HTR-8/SVneo (cell line): ENCODE measurements around the gene BACE1-AS.
A peak's percentile ranks its signal among the peaks of the same experiment; 100 is the strongest.
"Not testable (repeated sequence)": the region's sequence is repeated elsewhere in the genome, so short reads cannot be mapped to it uniquely, and the experiment has no call there.

Source experiments
- DNase-seq: peaks from one replicate; pipeline ENCODE4 v3.0.0; 2011; ENCODE audit warnings: low spot score, mixed read lengths; ENCODE audit not compliant: insufficient read length
- FAIRE-seq: peaks from 2 replicates; lab custom pipeline; 2011; peaks lifted over from hg19 to GRCh38; lab: Jason Lieb, UNC

BACE1-AS gene

DNA sequence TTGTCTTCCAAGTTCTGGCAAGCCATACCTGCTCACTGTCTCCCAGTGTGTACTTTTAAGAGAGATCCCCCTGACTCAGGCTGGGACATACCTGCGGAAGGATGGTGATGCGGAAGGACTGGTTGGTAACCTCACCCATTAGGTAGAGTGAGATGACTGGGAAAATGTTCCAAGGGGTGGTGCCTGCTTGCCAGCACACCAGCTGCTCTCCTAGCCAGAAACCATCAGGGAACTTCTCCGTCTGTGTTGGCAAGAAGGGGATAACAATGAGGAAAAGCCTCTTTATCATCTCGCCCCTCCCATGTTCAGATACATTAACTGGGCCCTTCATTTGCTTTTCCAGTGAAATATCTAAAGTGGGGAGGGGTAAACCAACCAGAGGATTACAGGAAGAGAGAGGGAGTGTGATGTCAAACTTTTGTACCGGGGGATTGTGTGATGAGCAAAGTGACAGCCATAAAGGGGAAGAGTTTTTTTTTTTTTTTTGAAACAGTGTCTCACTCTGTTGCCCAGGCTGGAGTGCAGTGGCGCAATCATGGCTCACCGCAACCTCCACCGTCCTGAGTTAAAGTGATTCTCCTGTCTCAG is at the start of gene BACE1-AS:
BACE1-AS (plus strand) TSS at position 538 of the 588 bp plus-strand sequence.
- DNase-seq (no peak), FAIRE-seq (no peak)

DNA sequence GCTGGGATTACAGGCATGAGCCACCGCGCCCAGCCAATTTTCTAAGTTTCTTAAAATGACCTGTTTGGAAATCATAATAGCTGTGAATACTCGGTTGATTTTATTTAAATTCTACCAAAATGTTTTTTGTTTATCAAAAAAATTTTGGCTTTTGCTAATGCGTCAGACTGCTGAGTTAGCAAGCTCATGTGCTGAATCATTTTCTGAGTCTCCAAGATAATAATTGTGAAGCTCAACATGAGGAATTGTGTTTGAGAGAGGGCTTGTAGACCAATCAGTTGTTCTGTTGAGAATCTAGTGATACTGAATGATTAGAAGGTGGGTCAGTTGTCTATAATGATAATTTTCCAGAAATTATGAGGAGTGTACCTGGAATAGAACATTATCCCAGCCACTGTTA is 42.8 kb upstream of the BACE1-AS start:
- DNase-seq (no peak), FAIRE-seq (no peak)

DNA sequence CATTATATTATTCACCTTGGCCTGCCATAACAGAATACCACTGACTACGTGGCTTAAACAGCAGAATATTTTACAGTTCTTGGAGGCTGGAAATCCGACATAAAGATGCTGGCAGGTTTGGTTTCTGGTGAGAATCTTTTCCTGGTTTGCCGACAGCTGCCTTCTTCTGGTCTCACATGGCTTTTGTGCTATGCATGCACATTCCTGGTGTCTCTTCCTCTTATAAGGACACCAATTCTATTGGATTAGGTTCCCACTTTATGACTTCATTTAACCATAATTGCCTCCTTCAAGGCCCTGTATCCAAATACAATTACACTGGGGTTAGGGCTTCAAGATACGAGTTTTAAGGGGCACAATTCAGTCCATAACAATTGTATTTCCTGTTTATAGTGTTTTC is 41.6 kb upstream of the BACE1-AS start:
- FAIRE-seq (no peak), DNase-seq (no peak)

DNA sequence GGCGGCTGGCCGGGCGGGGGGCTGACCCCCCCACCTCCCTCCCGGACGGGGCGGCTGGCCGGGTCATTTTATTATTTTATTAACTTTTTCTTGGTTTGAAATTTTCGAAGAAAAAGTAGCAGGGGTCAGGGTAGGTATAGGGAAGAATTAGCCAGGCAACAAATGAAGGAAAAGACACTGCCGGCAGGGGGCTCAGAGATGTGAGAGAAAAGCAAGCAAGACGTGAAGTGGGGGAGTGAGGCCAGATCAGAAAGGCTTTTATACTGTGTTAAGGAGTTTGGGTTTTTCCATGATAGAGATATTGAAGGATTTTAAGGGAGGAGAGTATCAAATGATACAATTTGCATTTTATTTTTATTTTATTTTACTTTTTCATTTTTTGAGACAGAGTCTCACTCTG is 39.6 kb upstream of the BACE1-AS start:
- no peak for DNase-seq

DNA sequence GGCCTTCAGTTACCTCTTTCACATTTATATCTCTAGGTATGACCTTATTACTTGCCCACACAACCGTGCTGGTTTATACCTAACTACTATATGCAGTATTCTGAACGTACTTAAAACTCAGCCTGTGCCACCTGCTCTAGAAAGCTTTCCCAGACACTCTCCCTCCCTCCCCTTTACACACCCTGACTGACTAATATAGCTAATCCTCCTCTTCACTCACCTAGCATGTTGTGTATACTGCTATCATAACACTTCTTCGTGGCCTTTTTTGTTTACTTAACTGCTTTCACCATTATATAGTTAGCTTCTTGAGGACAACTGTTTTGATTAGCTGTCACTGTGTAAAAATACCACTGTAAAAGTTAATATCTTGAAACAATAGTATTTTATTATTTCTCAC is 35.2 kb upstream of the BACE1-AS start:
- FAIRE-seq (no peak), DNase-seq (no peak)

More for the DNA sequence above, 39.6 kb upstream of the BACE1-AS start:
- FAIRE-seq, result no peak

DNA sequence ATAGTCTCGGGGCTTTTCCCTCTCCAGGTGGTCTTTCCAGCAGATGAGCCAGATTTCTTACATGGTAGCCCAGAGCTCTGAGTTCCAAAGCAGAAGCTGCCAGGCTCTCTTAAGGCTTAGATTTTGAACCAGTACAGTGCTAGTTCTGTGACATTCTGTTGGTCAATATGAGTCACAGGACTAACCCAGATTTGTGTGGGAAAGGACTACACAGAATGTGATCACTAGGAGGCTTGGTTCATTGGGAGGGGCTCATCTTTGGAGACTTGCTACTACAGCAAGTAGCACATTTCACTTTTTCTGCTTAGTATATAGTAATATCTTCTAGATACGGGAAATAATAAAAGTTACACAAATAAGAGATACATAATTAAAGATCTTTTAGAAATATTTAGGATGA is 34.6 kb upstream of the BACE1-AS start:
- FAIRE-seq, result no peak
- DNase-seq, result no peak

DNA sequence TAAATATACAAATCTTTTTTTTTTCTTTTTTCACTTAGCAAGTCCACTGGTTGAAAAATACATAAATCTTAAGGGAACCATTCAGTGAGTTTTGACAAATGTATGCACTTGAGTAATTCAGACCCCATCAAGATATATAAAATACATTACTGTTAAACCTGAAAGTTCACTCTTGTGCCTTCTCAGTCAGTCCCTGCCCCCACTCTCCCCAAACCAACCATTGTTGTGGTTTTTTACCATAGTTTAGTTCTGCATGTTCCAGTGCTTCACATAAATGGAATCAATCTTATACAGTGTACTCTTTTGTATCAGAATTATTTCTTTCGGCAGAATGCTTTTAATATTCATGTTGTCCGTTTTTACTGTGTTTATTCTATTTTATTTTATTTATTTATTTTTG is 32.6 kb upstream of the BACE1-AS start:
- DNase-seq, result no peak
- no peak for FAIRE-seq

DNA sequence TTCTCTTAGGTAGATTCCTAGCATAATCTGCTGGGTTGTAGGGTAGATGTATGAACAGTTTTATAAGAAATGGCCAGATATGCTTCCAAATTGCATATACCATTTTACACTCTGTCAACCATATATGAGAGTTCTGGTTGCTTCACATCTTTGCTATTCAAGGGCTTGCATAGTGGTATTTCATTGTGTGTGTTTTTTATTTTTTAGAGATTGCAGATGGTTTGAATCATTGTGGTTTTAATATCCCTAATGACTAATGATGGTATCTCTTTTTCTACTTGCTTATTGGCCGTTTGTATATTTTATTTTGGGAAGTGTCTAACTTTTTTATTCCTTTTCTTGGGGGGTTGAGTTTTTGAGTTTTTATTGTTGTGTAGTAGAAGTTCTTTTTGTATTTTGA is 31.7 kb upstream of the BACE1-AS start:
- FAIRE-seq, result no peak
- DNase-seq, result no peak

DNA sequence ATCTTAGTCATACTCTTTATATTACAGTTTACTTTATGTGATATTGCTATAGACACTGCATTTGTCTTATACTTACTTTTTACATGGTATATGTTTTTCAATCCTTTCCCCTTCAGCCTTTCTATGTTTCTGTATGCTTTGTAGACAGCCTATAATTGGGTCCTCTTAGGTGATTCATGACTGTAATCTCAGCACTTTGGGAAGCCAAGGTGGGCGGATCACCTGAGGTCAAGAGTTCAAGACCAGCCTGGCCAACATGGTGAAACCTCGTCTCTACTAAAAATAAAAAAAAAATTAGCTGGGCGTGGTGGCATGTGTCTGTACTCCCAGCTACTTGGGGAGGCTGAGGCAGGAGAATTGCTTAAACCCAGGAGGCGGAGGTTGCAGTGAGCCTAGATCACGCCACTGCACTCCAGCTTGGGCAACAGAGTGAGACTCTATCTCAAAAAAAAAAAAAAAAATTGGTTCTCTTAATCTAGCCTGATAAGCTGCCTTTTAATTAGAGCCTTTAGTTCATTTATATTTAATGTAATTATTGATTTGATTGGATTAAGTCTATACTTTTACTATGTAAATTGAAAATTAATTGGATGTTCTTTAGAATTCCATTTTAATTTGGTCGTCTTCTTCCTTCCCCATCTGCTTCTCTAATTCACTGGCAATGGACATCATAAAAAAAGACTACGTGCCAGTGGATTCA is 26.4 kb upstream of the BACE1-AS start:
- FAIRE-seq, DNase-seq: not testable (repeated sequence)

DNA sequence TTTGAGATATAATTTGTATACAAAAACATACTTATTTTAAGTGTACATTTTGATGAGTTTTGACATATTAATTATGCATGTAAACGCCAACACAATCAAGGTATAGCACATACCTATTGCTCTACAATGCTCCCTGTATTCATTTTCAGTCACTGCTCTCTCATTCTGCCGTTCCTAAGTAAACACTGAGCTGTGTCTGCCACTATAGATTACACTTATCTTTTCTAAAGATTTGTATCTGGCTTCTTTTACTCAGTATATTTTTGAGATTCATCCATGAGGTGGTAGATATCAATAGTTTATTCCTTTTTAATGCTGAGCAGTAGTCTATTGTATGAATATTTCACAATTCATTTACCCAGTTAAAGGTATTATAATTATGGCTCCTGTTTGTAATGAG is 25.4 kb upstream of the BACE1-AS start:
- no peak for DNase-seq
- no peak for FAIRE-seq

DNA sequence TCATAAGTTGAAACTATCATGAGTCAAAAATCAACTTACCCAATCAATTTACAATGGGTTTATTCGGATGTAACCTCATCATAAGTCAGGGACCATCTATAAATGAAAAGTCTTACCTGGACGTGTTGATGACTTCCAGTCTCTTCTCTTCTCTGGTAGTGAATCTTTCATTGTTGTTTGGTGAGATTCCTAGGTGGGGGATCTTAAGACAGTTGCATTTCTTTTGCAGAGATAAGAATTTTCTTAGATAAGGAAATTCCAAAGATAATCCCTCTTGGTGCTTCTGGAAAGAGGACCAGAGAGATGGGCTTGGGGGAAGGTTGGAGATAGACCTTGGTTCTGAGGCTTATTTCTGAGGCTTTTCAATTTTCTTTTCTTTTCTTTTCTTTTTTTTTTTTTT is 21.3 kb upstream of the BACE1-AS start:
- FAIRE-seq (no peak), DNase-seq (no peak)

DNA sequence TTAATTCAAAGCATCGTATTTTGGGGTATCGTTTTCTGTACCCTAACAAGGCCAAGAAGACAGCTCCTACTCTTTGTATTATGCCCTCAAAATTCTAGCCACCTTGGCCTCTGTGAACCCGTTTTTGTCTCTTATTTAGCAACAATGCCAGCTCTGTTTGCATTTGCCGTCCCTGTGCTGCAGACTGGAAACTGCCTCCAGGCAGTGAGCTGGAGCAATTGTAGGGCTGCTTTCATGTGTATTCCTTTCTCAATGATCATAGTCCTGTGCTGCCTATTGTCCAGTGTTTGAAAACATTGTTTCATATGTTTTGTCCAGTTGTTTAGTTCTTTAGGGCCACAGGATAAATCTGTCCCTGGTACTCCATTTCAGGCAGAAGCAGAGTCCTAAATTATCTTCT is 19.9 kb upstream of the BACE1-AS start:
- no peak for DNase-seq
- no peak for FAIRE-seq

DNA sequence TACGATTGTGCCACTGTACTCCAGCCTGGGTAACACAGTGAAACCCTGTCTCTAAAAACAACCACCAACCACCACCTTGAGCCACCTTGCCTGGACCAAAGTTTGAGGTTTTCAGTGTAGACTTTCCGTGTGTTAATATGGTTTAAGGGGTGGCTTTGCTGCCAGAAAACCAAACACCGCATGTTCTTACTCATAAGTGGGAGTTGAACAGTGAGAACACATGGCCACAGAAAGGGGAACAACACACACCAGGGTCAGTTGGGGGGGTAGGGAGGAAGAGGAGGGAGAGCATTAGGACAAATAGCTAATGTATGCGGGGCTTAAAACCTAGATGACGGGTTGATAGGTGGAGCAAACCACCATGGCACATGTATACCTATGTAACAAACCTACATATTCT is 19.0 kb upstream of the BACE1-AS start:
- not testable (repeated sequence) for DNase-seq, FAIRE-seq

DNA sequence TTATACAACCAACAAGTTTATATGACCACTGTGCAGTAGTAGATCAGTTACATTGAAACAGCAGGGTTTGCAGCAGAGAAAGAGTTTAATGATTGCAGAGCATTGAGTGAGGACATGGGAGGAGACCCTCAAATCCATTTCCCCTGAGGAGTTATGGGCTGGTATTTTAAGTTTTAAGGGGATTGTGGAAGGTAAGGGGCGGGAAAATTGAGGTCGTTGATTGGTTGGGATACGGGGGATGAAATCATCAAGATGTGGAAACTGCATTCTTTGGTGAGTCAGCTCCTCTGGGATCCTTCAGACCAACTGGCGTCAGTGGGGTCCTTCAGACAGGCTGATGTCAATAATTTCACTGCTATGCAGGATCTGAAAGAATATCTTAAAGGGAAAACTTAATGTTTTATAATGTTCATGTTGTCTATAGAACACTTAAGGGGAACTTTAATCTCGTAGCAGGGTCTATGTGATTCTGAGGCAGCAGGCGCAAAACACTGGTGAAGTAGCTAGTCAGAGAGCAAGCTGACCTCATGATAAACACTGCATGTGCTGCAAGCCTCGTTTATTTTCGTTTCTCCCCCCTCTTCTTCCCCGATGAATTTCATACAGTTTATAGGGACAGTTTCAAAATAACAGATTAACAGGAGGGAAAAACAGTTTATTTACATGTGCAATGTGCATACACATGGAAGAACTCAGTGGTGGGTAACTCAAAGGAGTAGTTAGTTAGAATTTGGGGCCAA is 17.4 kb upstream of the BACE1-AS start:
- FAIRE-seq, result peak; percentile 28

DNA sequence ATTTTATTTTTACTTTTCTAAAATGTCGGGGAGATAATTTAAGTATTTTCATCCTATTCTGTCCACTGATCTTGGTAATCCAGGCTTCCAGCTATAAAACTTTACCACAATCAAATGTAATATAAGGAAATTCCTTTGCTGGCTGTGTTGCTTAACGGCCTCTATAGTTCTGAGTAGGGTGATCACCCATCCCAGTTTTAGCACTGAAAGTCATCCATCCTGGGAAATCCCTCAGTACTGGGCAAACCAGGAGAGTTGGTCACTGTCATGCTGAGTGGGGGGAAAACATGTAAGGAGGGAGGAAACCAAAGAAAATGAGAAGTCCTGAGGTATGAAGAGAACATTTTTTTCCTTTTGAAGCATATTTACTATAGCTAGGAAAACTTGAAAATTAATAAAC is 12.8 kb upstream of the BACE1-AS start:
- no peak for FAIRE-seq

More for the DNA sequence above, 17.4 kb upstream of the BACE1-AS start:
- peak; percentile 69 for DNase-seq

DNA sequence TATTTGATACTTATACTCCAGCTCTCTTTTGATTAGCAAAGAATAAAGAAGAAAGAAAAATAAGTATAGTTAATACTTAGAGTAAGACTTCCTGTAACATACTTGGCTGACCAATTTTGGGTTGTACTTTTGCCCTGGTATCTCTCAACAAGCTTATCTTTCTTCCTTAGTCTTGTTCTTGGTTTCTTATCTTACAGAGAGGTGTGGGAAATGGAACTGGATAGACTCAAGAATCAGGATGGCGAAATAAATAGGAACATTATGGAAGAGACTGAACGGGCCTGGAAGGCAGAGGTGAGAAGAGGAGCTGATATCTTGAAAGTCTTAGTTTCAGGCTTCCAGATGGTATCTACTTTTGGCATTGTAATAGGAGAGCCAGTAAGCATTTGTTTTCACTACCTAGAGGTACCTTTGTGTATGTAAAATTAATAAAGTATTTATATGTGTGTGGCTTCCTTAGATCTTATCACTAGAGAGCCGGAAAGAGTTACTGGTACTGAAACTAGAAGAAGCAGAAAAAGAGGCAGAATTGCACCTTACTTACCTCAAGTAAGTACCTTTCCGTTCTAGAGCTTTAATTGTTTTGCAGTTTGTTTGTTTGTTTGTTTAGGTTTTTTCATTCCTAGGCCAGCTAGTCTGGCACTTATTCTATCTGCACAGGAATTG is 11.3 kb upstream of the BACE1-AS start:
- DNase-seq (no peak), FAIRE-seq (no peak)

More for the DNA sequence above, 12.8 kb upstream of the BACE1-AS start:
- no peak for DNase-seq

DNA sequence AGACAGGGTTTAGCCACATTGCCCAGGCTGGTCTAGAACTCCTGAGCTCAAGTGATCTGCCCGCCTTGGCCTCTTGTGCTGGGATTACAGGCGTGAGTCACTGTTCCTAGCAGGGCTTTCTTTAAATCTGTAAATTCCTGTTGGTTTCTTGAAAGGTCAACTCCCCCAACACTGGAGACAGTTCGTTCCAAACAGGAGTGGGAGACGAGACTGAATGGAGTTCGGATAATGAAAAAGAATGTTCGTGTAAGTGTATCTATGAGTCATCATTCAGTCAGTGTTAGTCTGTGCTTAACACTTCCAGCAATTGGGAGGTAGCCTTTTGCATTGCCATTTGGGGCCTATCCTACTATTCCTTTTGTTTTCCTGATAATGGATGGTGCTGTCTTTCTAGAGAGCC is 10.0 kb upstream of the BACE1-AS start:
- DNase-seq (peak; percentile 84), FAIRE-seq (peak; percentile 90)

DNA sequence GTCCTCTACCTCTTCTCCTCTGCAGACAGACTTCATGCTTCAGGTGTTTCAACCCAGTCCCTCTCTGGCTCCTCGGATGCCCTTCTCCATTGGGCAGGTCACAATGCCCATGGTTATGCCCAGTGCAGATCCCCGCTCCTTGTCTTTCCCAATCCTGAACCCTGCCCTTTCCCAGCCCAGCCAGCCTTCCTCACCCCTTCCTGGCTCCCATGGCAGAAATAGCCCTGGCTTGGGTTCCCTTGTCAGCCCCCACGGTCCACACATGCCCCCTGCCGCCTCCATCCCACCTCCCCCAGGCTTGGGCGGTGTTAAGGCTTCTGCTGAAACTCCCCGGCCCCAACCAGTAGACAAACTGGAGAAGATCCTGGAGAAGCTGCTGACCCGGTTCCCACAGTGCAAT is 9.3 kb upstream of the BACE1-AS start:
- FAIRE-seq (no peak), DNase-seq (no peak)

DNA sequence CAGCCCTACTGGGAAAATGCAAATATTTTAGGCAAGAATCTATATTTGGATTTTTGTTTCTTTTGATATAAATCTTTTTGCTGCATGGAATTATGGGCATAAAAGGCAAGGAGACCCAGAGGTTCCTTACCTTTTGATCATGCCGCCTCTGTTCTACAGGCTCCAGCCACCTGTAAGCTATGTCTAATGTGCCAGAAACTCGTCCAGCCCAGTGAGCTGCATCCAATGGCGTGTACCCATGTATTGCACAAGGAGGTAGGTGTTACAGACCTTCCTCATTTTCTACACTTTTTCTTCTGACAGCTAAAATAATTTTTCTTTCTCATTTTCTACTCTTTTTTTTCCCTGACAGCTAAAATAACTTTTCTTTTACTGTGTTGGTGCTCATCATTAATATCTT is 8.2 kb upstream of the BACE1-AS start:
- FAIRE-seq, result no peak
- no peak for DNase-seq

DNA sequence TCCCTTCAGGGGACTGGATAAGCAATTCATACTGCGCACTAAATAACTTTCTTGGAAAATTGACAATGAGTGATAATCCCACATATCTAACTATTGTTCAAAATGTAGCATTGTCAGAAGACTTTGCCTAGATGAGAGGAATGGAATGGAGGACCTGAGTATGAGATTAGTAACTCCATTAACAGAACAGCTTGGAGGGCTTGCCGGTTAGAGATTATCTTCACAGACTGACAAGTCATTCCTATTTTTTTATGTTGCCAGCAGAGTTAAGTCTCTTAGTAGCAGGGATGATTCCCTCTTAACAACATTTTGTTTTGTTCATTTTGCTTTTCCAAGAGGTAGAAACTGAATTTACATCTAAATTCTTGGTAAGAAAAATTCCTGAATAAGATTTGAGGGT is 7.1 kb upstream of the BACE1-AS start:
- no peak for FAIRE-seq

DNA sequence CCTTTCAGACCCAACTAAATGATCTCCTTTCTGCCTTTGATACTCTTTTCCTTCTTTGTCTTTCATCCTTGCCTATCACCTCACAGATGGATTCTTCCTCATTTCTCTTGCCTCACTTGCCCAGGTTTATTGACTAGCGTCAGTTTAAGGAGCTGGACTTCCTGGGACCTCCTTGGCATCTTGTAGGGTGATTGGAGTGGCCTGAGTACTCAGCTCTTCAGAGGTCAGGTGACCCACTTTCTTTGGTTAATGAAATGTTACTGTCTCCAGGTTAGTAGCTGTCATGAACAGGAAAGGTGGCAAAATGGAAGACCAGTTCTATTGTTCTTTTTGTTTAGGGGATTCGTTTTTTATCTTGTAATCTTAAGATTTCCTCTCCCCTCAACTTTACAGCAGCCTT is 4.6 kb upstream of the BACE1-AS start:
- DNase-seq (no peak), FAIRE-seq (no peak)

More for the DNA sequence above, 7.1 kb upstream of the BACE1-AS start:
- DNase-seq, result no peak
